GOT3 (cell line): ENCODE results near the gene PDE9A.

Source experiments
- DNase-seq: peaks from one replicate; lab custom pipeline; 2025; ENCODE audit warnings: mixed read lengths; lab: John Stamatoyannopoulos, UW

Gene PDE9A

GRCh38 chr21:42771503-42771805, 118.0 kb downstream of the PDE9A start:
- no peak for DNase-seq

- no peak for DNase-seq
Measured at GRCh38 chr21:42775123-42775522, 121.7 kb downstream of the PDE9A start.

GRCh38 chr21:42775891-42776290, 122.5 kb downstream of the PDE9A start:
- DNase-seq, result no peak

GRCh38 chr21:42777064-42777756, 123.8 kb downstream of the PDE9A start:
- no peak for DNase-seq

- DNase-seq, result no peak
Measured at GRCh38 chr21:42777757-42778344, 124.4 kb downstream of the PDE9A start.

- DNase-seq, result no peak
Measured at GRCh38 chr21:42779431-42779861, 126.0 kb downstream of the PDE9A start.

- no peak for DNase-seq
Measured at GRCh38 chr21:42780617-42781016, 127.2 kb downstream of the PDE9A start.

- no peak for DNase-seq
Measured at GRCh38 chr21:42781150-42781970, 127.9 kb downstream of the PDE9A start.

- no peak for DNase-seq
Measured at GRCh38 chr21:42781971-42782722, 128.7 kb downstream of the PDE9A start.

GRCh38 chr21:42782723-42783242, 129.4 kb downstream of the PDE9A start:
- DNase-seq, result no peak

- no peak for DNase-seq
Measured at GRCh38 chr21:42784276-42784675, 130.9 kb downstream of the PDE9A start.

GRCh38 chr21:42784896-42785451, 131.6 kb downstream of the PDE9A start:
- no peak for DNase-seq

GRCh38 chr21:42785666-42786427, 132.4 kb downstream of the PDE9A start:
- no peak for DNase-seq

GRCh38 chr21:42786884-42787283, 133.5 kb downstream of the PDE9A start:
- no peak for DNase-seq

- no peak for DNase-seq
Measured at GRCh38 chr21:42787613-42788012, 134.2 kb downstream of the PDE9A start.

GRCh38 chr21:42790520-42791065, 137.2 kb downstream of the PDE9A start:
- no peak for DNase-seq

- DNase-seq, result no peak
Measured at GRCh38 chr21:42793774-42794173, 140.4 kb downstream of the PDE9A start.

GRCh38 chr21:42794551-42794950, 141.1 kb downstream of the PDE9A start:
- no peak for DNase-seq

GRCh38 chr21:42796327-42797062, 143.1 kb downstream of the PDE9A start:
- DNase-seq, result no peak

GRCh38 chr21:42797522-42797921, 144.1 kb downstream of the PDE9A start:
- no peak for DNase-seq
